HG03457 (cell line): Measurements from ENCODE around the gene IREB2.
"Not testable (repeated sequence)": the region's sequence is repeated elsewhere in the genome, so short reads cannot be mapped to it uniquely, and the experiment has no call there.

ENCODE experiments used
- ATAC-seq: cut with Tn5 transposase; IDR thresholded peaks from one replicate; pipeline ENCODE4 v1.9.1; 2021; ENCODE audit warnings: moderate number of reproducible peaks; ENCODE audit not compliant: unreplicated experiment

The IREB2 gene

DNA sequence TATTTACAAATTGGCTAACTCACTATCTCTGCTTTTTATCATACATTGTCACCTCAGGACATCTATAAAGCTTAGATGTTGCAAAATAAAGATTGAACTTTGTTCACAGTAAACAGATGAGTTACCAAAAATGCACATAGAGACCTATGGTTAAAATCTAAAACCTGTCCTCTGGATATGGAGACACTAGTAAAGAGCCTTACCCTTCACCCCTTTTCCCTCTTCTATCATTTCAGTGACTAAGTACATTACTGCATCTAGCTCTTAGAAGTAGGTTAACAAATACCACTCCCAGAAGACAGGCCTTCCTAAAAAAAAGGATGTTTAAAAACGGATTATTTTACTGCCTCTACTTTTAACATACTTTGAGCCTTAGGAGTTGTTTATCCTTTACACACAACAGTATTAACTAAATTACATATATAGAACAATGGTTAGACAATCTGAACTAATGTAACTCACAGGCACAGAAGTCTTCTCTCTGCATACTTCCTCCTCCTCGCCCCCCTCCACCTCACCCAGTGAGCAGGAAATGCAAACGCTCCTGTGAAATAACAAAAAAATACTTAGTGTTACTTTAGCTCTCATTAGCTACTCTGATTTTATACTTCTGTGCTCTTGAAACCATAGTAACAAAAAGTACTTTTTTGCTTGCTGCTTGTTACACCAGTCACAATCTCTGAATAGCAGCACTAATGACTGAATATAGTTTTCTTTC, 23.3 kb downstream of the IREB2 start:
- no peak for ATAC-seq

DNA sequence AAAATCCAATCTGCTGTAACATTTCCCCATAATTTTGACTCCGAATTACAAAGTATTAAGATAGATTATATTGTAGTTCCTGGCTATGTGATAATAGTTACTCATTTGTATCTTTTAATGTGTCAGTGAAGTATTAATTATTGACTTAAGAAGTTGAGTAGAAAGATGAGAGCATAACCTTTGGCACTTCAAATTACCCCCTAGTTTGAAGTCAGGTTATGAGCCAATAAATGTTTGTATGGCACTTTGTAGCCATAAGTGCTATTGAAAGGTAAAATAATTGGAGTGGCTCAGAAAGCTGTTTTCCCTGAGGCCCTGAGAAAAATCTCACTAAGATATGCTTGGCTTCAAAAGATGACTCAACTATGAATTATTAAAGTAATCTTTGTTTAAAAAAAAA, 31.0 kb downstream of the IREB2 start:
- ATAC-seq: no peak

DNA sequence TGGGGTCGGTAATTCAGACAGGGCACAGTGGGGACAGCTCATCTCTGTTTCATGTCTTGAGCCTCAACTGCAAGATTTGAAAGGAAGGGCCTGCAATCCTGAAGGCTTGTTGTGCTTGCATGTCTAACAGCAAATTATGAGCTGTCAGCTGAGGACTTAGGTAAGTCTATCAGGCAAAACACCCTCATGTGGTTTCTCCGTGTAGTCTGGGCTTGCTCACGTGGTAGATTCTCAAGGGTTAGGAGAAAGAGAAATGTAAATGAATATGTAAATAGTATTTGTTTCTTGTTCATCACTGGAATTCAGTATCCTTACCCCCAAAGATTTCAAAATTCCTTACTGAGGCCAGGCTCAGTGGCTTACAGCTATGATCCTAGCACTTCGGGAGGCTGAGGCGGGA, 39.3 kb downstream of the IREB2 start:
- ATAC-seq: no peak

DNA sequence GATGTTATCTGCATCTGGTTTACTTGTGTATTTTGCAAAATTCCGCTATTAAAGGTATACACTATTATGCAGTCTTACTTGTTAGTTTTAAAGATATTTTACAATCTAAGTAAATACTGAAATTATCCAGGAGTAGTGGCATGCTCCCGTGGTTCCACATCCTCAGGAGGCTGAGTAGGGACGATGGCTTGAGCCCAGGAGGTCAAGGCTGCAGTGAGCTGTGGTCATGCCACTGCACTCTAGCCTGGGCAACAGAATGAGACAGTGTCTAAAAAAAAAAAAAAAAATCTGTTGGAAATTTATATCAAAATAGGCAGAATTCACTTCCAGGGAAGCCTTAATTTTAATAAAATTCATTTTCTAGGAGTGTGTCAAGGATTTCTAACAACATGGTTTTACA, 41.6 kb downstream of the IREB2 start:
- ATAC-seq: no peak

DNA sequence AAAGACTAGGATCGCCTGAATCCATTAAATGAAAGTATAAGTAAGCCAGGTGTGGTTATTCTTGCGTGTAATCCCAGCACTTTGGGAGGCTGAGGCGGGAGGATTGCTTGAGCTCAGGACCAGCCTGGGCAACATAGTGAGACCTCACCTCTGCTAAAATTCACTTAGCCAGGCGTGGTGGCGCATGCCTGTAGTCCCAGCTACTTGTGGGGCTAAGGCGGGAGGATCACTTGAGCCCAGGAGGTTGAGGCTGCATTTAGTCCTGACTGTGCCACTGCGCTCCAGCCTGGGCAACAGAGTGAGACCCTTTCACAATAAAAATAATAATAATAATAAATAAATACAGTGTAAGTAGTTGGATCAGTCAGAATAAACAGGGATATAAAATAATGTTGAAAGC, 43.9 kb downstream of the IREB2 start:
- no peak for ATAC-seq

DNA sequence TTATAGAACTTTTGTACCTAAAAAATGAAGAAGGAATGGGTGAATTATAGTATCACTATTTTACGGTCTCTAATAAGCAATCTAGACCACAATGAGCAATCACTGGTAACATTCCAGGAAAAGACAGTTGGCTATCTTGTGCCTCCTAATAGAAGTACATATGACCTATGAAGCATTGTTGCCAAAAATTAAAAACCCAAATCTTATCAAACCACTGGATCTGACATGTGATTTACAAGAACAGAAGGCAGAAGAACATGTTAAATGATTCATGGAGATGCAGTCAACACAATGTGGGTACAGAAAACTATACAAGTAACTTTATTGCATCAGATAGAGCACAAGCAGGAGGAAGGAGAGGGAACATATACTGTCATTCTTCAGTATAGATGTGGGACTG, 54.9 kb downstream of the IREB2 start:
- no peak for ATAC-seq

DNA sequence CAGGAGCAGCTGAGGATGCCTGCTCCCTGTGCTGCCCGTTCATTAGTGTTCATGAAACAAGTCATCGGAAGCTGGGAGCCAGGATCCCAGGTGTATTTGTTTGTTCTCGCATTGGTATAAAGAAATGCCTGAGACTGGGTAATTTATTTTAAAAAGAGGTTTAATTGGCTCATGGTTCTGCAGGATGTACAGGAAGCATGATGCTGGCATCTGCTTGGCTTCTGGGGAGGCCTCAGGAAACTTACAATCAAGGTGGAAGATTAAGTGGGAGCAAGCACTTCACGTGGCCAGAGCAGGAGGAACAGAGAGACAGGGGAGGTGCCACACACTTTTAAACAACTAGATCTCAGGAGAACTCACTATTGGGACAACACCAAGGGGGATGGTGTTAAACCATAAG, 63.8 kb downstream of the IREB2 start:
- ATAC-seq: no peak

DNA sequence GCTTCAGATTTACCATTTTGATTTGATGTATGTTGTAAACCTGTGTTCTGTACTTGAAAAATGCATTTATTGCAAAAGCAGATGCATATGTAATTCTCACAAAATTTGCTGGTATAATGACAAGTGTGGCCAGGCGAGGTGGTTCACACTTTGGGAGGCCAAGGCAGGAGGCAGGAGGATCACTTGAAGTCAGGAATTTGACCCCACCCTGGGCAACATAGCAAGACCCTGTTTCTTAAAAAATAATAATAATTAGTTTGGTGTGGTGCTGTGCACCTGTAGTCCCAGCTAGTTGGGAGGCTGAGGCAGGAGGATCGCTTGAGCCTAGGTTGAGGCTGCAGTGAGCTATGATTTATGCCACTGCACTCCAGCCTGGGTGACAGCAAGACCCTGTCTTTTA, 64.6 kb downstream of the IREB2 start:
- ATAC-seq: no peak

DNA sequence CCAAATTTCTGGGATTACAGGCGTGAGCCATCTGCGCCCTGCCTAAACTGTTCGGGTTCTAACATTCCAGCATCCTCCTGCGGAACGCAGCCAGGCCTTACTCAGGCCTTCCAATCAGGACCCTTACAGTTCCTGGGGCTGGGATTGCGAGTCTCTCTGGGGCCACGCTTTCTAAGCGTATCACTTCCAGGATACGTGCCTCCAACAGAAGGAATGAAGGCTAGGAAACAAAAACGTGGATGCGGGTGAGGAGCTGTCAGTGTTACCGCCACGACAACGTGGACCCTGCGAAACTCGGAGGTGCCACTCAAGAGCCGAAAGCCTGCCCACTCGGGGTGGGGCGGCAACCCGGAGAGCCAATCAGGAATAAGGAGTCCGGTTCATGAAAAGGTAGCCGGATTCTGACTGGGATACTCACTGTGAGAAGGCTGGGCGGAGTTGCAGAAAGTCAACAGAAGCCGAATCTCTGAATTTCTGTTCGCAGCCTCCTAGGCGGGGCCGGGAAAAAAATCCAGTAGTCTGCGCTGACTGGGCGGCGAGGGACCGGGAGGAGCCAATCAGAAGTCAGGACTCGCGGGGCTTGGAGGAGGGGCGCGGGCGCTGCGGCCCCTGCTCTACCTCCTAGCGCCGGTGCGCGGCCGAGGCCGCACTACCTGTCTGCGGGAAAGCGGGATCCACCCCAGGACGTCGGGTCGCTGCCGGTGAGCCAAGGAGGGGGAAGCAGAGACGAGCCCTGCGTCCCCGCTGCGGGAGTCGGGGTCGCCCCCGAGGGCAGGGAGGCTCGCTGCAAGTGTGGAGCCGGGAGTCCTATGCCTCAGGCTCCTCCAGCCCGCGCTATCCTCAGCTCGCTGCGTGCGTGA, 69.2 kb downstream of the IREB2 start, which contains the start of gene HYKK:
HYKK (plus strand) TSS at position 607 of the 860 bp plus-strand sequence. CDS start 5,512 bp downstream, outside the sequence.
- ATAC-seq: peak; percentile 82

DNA sequence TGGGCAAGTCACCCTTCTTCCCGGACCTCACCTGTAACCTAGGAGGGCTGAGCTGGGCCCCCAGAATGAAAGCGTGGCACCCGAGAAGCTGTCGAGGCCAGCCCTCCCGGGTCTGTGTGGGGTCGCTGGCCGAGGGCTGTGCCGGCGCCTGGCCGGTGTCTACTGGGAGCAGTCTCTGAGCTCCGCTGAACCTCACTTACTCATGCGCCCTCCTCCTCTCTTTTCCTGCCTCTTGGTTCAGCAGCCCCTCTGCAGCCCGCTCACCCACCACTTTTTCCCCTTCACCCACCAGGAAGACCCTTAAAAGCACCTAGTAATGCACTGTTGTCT, 69.8 kb downstream of the IREB2 start:
- ATAC-seq: no peak

DNA sequence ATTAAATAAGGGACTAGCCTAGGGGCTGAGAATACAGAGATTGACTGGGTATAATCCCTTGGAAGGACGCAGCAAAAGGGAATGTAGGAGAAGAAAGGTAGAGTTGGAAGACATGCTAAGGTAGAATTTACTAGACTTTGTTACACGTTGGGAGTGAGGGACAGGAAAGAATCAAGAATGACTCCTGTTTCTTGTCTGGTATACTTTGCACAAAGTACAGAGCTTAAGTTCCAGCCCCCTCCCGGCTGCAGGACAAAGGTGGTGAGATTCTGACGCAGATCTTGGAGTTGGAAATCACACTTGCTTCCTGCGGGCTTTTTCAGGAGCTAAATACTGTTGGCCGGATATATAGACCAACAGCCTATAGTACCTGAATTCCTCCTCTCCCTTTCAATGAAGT, 70.3 kb downstream of the IREB2 start:
- no peak for ATAC-seq

DNA sequence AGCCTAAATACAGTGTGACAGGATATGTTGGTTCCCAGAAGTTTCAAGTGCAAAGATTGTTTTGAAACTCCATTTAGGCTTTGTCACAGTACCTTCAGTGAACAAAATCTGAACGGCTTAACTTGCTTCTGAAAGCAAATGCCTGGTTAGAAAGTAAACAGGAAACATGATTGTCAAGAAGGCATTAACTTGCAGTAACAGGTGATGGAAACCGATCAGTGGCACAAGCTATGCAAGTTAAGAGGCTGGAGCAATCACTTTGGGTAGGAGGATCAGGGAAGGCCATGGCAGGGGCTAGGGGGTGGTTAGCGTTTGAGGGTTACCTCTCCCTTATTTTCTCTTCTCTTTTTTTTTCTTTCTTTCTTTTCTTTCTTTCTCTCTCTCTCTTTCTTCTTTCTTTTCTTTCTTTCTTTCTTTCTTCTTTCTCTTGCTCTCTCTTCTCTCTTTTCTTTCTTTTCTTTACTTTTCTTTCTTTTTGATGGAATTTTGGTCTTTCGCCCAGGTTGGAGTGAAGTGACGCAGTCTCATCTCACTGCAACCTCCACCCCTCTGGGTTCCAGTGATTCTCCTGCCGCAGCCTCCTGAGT, 71.8 kb downstream of the IREB2 start:
- ATAC-seq: no peak

DNA sequence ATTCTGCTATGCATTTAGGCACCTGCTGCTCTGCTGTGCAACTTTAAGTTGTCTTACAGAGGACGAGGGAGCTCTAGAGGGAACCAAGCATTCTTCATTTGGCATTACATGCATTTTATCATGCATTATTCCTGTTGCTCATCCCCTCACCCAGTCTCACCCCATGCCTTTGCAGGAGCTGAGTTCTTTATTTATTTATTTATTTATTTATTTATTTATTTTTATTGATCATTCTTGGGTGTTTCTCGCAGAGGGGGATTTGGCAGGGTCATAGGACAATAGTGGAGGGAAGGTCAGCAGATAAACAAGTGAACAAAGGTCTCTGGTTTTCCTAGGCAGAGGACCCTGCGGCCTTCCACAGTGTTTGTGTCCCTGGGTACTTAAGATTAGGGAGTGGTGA, 82.0 kb downstream of the IREB2 start:
- not testable (repeated sequence) for ATAC-seq

DNA sequence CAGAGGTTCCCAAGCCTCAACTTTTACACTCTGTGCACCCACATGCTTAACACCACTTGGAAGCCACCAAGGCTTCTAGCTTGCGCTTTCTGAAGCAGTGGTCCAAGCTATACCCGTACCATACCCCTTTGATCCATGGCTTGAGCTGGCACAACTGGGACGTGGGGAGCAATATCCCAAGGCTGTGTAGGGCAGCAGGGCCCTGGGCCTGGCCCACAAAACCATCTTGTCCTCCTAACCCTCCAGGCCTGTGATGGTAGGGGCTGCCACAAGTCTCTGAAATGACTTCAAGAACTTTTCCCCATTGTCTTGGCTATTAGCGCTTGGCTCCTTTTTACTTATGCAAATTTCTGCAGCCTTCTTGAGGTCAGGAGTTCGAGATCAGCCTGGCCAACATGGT, 86.2 kb downstream of the IREB2 start:
- ATAC-seq: no peak

DNA sequence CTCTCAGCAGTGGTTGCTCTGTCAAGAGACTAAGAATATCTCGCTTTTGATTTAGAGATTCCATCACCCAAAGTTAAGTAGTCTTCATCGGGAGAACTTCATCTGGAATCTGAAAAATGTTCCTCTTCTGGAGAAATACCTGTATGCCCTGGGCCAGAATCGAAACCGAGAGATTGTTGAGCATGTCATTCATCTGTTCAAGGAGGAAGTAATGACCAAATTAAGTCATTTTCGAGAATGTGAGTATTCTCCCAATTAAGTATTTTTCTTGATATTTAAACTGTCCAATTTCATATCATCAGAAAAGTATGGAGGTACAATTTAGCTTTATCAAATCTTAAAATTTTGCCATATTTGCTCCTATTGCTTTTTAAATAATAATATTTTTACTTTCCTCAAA, 89.3 kb downstream of the IREB2 start:
- ATAC-seq: no peak

DNA sequence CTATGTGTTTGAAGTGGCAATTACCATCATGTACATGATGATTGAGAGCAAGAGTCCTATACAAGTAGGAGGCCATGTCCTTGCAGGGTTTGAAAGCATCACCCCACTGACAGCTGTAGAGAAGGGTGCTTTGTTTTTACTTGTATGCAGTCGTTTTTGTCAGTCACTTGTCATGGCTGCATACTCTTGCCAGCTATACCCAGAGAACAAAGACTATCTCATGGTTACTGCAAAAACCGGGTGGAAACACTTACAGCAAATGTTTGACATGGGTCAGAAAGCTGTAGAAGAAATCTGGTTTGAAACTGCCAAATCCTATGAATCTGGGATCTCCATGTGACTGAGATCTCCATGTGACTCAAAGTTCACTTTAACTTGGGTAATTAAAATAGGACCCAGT, 95.3 kb downstream of the IREB2 start:
- ATAC-seq: no peak

DNA sequence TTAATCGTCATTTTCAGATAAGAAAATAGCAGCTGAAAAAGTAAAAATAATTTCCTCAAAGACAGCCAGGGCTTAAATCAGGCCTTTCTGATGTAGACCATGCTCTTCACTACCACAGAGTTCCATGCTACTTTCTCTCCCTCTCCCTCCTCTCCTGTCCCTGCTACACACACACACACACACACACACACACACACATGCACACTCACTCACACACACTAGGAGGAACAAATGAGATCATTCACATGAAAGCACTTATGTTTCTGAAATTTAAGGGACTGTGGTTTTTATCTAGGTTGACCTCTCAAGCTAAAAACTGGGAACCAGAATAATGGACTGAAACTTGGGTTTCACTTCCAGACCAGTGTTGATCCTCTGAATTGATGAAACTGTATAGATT, 98.1 kb downstream of the IREB2 start:
- ATAC-seq: no peak

DNA sequence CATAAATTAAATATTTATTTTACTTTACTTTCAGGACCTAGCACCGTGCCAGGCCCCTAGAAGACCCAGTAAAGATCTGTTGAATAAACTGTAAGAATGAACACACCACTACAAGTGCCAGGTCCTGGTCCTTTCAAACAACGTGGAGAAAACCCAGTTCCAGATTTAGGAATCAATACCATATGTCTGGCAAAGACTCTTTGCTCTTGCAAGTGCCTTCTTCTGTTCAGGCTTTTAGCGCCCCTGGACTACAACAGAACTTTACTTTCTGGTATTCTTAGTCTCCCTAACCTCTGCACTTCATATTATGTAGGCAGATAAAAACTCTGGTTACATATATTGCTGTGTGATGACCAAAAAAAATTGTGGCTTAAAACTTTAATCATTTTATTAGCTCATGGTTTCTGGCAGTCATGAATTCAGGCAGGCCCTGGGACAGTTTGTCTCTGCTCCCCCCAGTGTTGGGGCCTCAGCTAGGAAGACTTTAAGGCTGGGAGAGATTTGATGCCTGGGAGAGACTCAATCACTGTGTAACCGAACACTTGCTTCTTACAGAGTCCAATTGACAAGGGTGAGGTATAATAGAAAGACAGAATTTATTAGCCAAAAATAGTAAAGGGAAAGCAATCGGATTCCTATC, 99.4 kb downstream of the IREB2 start:
- ATAC-seq: no peak

DNA sequence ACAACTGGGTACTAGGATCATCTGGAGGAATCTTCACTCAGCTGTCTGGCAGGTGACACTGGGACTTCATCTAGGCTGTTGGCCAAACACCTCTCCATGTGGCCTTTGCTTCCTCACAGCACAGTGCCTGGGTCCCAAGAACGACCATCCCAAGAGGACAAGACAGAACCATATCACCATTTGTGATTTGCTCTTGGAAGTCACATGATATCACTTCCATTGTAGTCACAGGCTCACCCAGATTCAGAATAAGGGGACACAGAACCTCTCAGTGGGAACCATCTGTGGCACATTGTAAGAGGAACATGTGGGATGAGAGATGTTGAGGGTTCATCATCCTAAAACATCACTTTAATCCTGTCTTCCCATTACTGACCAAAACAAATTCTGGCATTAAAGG, 100.3 kb downstream of the IREB2 start:
- no peak for ATAC-seq

DNA sequence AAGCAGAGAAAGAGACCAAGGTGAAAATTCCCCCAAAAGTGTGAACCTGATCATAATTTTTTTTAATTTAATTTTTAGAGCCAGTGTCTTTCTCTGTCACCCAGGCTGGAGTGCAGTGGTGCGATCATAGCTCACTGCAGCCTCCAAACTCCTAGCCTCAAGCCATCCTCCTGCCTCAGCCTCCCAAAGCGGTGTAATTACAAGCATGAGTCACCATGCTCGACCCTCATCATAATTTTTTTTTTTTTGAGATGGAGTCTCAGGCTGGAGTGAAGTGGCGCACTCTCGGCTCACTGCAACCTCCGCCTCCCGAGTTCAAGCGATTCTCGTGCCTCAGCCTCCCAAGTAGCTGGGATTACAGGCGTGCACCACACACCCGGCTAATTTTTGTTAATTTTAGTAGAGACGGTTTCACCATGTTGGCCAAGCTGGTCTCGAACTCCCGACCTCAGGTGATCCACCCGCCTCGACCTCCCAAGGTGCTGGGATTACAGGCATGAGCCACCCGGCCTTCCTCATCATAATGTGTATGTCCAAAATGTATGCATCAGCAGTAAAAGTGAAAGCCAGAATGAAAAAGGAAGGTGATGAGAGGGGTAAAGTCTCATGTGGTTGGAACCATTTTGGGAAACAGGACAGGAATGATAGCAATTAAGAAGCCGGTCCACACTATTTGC, 101.6 kb downstream of the IREB2 start:
- ATAC-seq: not testable (repeated sequence)
